ENCODE data around the gene MORC2.

The MORC2 gene

GRCh38 chr22:30885001-30885366, 83.6 kb downstream of the MORC2 start:
- no peak for DNase-seq

GRCh38 chr22:30884211-30885000, 84.2 kb downstream of the MORC2 start:
- no peak for DNase-seq

GRCh38 chr22:30883586-30884145, 84.9 kb downstream of the MORC2 start:
- DNase-seq, result no peak

GRCh38 chr22:30882974-30883533, 85.5 kb downstream of the MORC2 start:
- DNase-seq, result no peak

- no peak for DNase-seq
Observed at GRCh38 chr22:30882184-30882717, 86.3 kb downstream of the MORC2 start.

GRCh38 chr22:30881361-30882183, 87.0 kb downstream of the MORC2 start:
- no peak for DNase-seq

GRCh38 chr22:30880847-30881246, 87.7 kb downstream of the MORC2 start:
- DNase-seq, result no peak

GRCh38 chr22:30880181-30880601, 88.4 kb downstream of the MORC2 start:
- DNase-seq, result no peak

GRCh38 chr22:30879415-30879797, 89.2 kb downstream of the MORC2 start:
- DNase-seq, result no peak

GRCh38 chr22:30878516-30879414, 89.8 kb downstream of the MORC2 start:
- no peak for DNase-seq

GRCh38 chr22:30877662-30878515, 90.7 kb downstream of the MORC2 start:
- DNase-seq, result no peak

- DNase-seq, result no peak
Observed at GRCh38 chr22:30876915-30877553, 91.5 kb downstream of the MORC2 start.

- DNase-seq, result no peak
Observed at GRCh38 chr22:30876221-30876751, 92.3 kb downstream of the MORC2 start.

GRCh38 chr22:30875481-30876215, 92.9 kb downstream of the MORC2 start:
- DNase-seq, result no peak
